Measurements from ENCODE around the gene HNRNPK. TPM values are rescaled to one million over a fixed set of nuclear protein-coding genes. Genes with fewer than 3 reads are reported as not detected.

HNRNPK gene
- total RNA-seq, 1 experiment from 2014 or later: 485 TPM

DNA sequence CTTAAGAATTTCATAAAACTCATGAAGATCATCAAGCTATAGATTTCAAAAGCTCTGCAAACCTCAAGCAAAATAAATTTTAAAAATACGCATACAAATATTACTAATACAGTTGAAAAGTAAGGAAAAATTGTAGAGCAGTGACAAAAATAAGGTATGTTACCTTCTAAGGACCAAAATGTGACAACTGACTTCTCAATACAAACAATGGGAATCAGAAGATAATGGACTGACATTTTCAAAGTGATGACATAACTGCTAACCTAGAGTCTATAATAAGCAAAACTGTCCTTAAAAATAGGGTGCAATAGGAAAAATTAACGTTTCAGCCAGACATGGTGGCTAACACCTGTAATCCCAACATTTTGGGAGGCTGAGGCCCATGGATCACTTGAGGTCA is 27.6 kb upstream of the HNRNPK start:
- no peak overlapping the region for H3K4me3 Mint-ChIP-seq (ENCODE audit: unreplicated experiment)
- no peak overlapping the region for H3K4me3 ChIP-seq (ENCODE audit: low read depth, low read length)
- no peaks in the 10 kb centered on the region for H3K27me3 Mint-ChIP-seq (ENCODE audit: insufficient read depth, unreplicated experiment)
- no peaks in the 10 kb centered on the region for H3K4me1 Mint-ChIP-seq (ENCODE audit: low read depth, unreplicated experiment)
- intact Hi-C loops (cut with micrococcal nuclease; ENCODE audit: unreplicated experiment): no loop called here
- no peaks in the 10 kb centered on the region for H3K9me3 Mint-ChIP-seq (ENCODE audit: unreplicated experiment)
- H3K27ac Mint-ChIP-seq (ENCODE audit: unreplicated experiment): no peak overlapping the region
- CTCF ChIA-PET: no interaction called here
- no peaks in the 10 kb centered on the region for H3K4me1 ChIP-seq
- BruUV-seq (replicated peaks): no TSS peak
- DNase-seq: no peak
- POLR2A ChIA-PET: no interaction called here
- H3K9me3 ChIP-seq: no peaks in the 10 kb centered on the region
- H3K36me3 Mint-ChIP-seq (ENCODE audit: insufficient read depth, unreplicated experiment): no peaks in the 10 kb centered on the region
- H3K27me3 ChIP-seq (replicated peaks; ENCODE audit: control insufficient read depth, insufficient read depth, low read length): no peaks in the 10 kb centered on the region
- no peaks in the 10 kb centered on the region for H3K36me3 ChIP-seq (ENCODE audit: control insufficient read depth, insufficient read depth, low read length)
- TF ChIP-seq, protein P1, sequence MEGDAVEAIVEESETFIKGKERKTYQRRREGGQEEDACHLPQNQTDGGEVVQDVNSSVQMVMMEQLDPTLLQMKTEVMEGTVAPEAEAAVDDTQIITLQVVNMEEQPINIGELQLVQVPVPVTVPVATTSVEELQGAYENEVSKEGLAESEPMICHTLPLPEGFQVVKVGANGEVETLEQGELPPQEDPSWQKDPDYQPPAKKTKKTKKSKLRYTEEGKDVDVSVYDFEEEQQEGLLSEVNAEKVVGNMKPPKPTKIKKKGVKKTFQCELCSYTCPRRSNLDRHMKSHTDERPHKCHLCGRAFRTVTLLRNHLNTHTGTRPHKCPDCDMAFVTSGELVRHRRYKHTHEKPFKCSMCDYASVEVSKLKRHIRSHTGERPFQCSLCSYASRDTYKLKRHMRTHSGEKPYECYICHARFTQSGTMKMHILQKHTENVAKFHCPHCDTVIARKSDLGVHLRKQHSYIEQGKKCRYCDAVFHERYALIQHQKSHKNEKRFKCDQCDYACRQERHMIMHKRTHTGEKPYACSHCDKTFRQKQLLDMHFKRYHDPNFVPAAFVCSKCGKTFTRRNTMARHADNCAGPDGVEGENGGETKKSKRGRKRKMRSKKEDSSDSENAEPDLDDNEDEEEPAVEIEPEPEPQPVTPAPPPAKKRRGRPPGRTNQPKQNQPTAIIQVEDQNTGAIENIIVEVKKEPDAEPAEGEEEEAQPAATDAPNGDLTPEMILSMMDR (IDR thresholded peaks at IDR 0.05; ENCODE audit: insufficient read depth in 1 of 2, low read depth in 1 of 2, low read length in 1 of 2, severe bottlenecking in 1 of 2, unreplicated experiment in 1 of 2): no peak

DNA sequence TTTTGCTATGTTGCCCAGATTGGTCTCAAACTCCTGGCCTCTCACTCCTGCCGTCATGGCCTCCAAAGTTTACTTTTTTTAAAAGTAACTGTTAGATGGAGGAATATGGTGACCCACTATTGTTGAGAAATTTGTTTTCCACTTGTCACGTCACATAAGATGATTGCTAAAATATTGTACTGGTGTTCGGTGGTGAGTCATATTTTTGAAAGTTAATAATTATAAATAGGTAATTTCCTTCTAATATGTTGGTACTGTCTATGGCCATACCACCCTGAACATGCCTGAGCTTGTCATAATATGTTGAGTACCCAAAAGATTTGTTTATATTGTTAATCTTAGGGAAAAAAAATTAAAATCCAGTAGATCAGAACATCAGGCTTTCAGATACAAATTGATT is 23.2 kb upstream of the HNRNPK start:
- no TSS peak for BruUV-seq (replicated peaks)
- Mint-ChIP-seq H3K27me3 (ENCODE audit: insufficient read depth, unreplicated experiment) (no peaks in the 10 kb centered on the region), H3K27ac (ENCODE audit: unreplicated experiment) (no peak overlapping the region), H3K4me3 (ENCODE audit: unreplicated experiment) (no peak overlapping the region), H3K36me3 (ENCODE audit: insufficient read depth, unreplicated experiment) (no peaks in the 10 kb centered on the region), H3K4me1 (ENCODE audit: low read depth, unreplicated experiment) (no peaks in the 10 kb centered on the region), H3K9me3 (ENCODE audit: unreplicated experiment) (no peaks in the 10 kb centered on the region)
- Histone ChIP-seq H3K27me3 (replicated peaks; ENCODE audit: control insufficient read depth, insufficient read depth, low read length) (no peaks in the 10 kb centered on the region), H3K4me1 (no peaks in the 10 kb centered on the region), H3K4me3 (ENCODE audit: low read depth, low read length) (no peak overlapping the region), H3K9me3 (no peaks in the 10 kb centered on the region), H3K36me3 (ENCODE audit: control insufficient read depth, insufficient read depth, low read length) (no peaks in the 10 kb centered on the region)
- ChIA-PET POLR2A (no interaction called here), CTCF (no interaction called here)
- TF ChIP-seq, protein P1 (IDR thresholded peaks at IDR 0.05; ENCODE audit: insufficient read depth in 1 of 2, low read depth in 1 of 2, low read length in 1 of 2, severe bottlenecking in 1 of 2, unreplicated experiment in 1 of 2): no peak
- no peak for DNase-seq
- intact Hi-C loops (cut with micrococcal nuclease; ENCODE audit: unreplicated experiment): no loop called here

DNA sequence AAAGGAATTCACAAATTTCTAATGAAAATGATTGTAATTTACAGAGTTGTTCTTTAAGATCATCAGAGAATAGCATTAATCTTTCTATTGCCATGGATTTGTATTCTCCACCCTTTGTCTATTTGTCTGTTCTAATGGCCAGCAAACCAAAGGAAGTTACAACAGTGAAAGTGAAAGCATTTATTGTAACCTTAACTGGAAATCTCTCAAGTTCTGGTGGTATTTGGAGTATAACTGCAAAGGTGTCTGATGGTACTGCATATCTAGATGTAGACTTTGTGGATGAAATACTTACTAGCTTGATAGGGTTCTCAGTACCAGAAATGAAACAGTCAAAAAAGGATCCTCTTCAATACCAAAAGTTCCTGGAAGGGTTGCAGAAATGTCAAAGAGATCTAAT is 22.3 kb upstream of the HNRNPK start:
- POLR2A ChIA-PET: no interaction called here
- no peak overlapping the region for H3K4me3 ChIP-seq (ENCODE audit: low read depth, low read length)

More for the DNA sequence above, 22.3 kb upstream of the HNRNPK start:
- CTCF ChIA-PET: no interaction called here
- Histone ChIP-seq H3K27me3 (replicated peaks; ENCODE audit: control insufficient read depth, insufficient read depth, low read length) (no peaks in the 10 kb centered on the region), H3K4me1 (no peaks in the 10 kb centered on the region), H3K36me3 (ENCODE audit: control insufficient read depth, insufficient read depth, low read length) (no peaks in the 10 kb centered on the region), H3K9me3 (no peaks in the 10 kb centered on the region)
- no peak overlapping the region for H3K4me3 Mint-ChIP-seq (ENCODE audit: unreplicated experiment)
- no peak overlapping the region for H3K27ac Mint-ChIP-seq (ENCODE audit: unreplicated experiment)
- intact Hi-C loops (cut with micrococcal nuclease; ENCODE audit: unreplicated experiment): no loop called here
- H3K27me3 Mint-ChIP-seq (ENCODE audit: insufficient read depth, unreplicated experiment): no peaks in the 10 kb centered on the region
- H3K4me1 Mint-ChIP-seq (ENCODE audit: low read depth, unreplicated experiment): no peaks in the 10 kb centered on the region
- DNase-seq: no peak
- no TSS peak for BruUV-seq (replicated peaks)
- TF ChIP-seq, protein P1 (IDR thresholded peaks at IDR 0.05; ENCODE audit: insufficient read depth in 1 of 2, low read depth in 1 of 2, low read length in 1 of 2, severe bottlenecking in 1 of 2, unreplicated experiment in 1 of 2): no peak
- no peaks in the 10 kb centered on the region for H3K36me3 Mint-ChIP-seq (ENCODE audit: insufficient read depth, unreplicated experiment)
- H3K9me3 Mint-ChIP-seq (ENCODE audit: unreplicated experiment): no peaks in the 10 kb centered on the region

Data from Caco-2 (cell line).